GM06990 (cell line): ENCODE data around the gene TLR3.

Experiments
- DNase-seq: peaks from one replicate; pipeline ENCODE4 v3.0.0-alpha.2; 2011; ENCODE audit not compliant: insufficient read length; ENCODE audit errors: extremely low read depth
- H3K27me3 ChIP-seq: replicated peaks from 2 replicates; pipeline ENCODE4 v1.6.0; 2011; ENCODE audit warnings: low read length; ENCODE audit not compliant: control insufficient read depth, insufficient read depth
- H3K36me3 ChIP-seq: 2 replicates; pipeline ENCODE4 v1.5.1; 2011; ENCODE audit warnings: low read length; ENCODE audit not compliant: control insufficient read depth, insufficient read depth
- H3K4me3 ChIP-seq: replicated peaks from 2 replicates; pipeline ENCODE4 v1.5.1; 2011; ENCODE audit warnings: low read depth, mild to moderate bottlenecking, control low read depth, low read length
- TF ChIP-seq, protein P1 (sequence below): IDR thresholded peaks from 2 replicates; pipeline ENCODE4 v1.5.1; 2011; ENCODE audit warnings: low read length, control low read depth, mild to moderate bottlenecking, inconsistent platforms; ENCODE audit not compliant: insufficient read depth, poor library complexity, severe bottlenecking

The TLR3 gene

DNA sequence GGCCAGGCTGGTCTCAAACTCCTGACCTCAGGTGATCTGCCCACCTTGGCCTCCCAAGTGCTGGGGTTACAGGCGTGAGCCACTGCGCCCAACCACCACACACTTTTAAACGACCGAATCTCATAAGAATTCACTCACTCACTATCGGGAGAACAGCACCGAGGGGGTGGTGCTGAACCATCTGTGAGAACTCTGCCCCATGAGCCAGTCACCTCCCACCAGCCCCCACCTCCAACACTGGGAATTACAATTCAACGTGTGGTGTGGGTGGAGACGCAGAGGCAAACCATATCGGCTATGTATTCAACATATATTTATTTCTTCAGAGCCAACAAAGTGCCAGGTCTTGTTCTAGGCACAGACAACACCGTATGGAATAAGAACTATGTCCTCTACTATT, 3.6 kb downstream of the TLR3 start:
- Histone ChIP-seq H3K36me3 (no peaks in the 10 kb centered on the region), H3K4me3 (no peak overlapping the region), H3K27me3 (no peaks in the 10 kb centered on the region)
- TF ChIP-seq, protein P1, sequence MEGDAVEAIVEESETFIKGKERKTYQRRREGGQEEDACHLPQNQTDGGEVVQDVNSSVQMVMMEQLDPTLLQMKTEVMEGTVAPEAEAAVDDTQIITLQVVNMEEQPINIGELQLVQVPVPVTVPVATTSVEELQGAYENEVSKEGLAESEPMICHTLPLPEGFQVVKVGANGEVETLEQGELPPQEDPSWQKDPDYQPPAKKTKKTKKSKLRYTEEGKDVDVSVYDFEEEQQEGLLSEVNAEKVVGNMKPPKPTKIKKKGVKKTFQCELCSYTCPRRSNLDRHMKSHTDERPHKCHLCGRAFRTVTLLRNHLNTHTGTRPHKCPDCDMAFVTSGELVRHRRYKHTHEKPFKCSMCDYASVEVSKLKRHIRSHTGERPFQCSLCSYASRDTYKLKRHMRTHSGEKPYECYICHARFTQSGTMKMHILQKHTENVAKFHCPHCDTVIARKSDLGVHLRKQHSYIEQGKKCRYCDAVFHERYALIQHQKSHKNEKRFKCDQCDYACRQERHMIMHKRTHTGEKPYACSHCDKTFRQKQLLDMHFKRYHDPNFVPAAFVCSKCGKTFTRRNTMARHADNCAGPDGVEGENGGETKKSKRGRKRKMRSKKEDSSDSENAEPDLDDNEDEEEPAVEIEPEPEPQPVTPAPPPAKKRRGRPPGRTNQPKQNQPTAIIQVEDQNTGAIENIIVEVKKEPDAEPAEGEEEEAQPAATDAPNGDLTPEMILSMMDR, result no peak
- DNase-seq, result no peak

DNA sequence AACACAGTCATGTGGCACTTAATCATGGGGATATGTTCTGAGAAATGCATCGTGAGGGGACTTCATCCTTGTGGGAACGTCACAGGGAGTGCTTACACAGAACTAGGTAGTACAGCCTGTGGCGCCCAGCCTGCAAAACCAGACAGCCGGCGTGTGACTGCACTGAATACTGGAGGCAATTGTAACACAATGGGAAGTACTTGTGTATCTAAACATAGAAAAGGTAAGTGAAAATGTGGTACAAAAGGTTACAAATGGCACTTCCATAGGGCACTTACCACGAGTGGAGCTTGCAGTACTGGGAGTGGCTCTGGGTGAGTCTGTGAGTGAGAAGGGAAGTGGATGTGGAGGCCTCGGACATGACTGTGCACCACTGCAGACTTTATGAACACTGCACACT, 5.2 kb downstream of the TLR3 start:
- no peaks in the 10 kb centered on the region for H3K27me3 ChIP-seq
- H3K36me3 ChIP-seq, result no peaks in the 10 kb centered on the region
- TF ChIP-seq, protein P1, result no peak
- no peak for DNase-seq
- H3K4me3 ChIP-seq, result no peak overlapping the region

DNA sequence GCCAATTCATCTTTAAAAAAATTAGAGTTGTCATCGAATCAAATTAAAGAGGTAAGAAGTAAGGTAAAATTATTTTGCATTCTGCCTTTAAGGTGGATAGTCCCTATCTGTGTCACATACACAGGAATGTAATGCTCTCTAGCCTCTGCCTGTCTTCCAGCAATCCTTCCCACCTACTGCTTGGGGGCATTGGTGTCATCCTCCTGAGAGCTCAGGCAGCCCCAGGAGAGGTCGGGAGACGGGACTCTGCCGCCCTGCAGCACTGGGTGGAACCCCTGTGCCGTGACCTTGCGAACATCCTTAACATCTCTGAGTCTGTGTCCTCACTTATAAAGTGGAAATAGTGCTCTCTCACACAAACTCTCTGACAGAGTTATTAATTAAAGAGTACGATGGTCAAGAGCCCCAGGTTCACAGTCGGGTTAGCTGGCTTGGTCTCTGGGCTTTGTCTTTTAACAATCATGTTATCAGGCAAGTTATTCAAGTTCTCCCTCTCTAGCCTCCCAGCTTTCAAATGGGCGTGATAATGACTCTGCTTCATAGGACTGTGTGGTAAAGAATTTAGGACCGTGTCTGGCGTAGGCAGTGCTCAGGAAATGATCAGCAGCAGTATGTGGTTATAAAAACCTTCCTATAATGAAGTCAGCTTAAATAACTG, 10.2 kb downstream of the TLR3 start:
- H3K27me3 ChIP-seq, result no peaks in the 10 kb centered on the region
- no peaks in the 10 kb centered on the region for H3K36me3 ChIP-seq
- TF ChIP-seq, protein P1, result no peak
- H3K4me3 ChIP-seq, result no peak overlapping the region
- DNase-seq, result no peak

DNA sequence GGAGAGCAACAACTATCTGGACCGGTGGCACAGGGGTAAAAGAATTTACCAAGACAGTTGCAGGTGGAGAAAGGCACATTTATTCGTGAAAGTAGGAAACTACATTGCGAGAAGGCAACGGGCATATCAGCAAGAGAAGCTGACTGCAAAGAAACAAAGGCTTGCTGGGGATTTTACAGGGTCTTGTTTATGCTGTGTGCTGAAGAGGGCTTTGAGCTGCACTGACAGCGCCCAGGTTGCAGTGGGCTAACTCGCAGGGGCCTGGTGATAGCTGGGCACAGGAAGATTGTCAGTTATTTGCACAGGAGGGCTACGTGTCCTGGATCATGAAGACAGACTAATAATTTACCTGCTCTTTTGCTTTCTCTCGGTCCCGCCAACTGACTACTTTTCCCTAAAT, 10.7 kb downstream of the TLR3 start:
- H3K27me3 ChIP-seq, result no peaks in the 10 kb centered on the region
- no peak for DNase-seq
- TF ChIP-seq, protein P1, result no peak
- H3K36me3 ChIP-seq, result no peaks in the 10 kb centered on the region
- H3K4me3 ChIP-seq, result no peak overlapping the region

DNA sequence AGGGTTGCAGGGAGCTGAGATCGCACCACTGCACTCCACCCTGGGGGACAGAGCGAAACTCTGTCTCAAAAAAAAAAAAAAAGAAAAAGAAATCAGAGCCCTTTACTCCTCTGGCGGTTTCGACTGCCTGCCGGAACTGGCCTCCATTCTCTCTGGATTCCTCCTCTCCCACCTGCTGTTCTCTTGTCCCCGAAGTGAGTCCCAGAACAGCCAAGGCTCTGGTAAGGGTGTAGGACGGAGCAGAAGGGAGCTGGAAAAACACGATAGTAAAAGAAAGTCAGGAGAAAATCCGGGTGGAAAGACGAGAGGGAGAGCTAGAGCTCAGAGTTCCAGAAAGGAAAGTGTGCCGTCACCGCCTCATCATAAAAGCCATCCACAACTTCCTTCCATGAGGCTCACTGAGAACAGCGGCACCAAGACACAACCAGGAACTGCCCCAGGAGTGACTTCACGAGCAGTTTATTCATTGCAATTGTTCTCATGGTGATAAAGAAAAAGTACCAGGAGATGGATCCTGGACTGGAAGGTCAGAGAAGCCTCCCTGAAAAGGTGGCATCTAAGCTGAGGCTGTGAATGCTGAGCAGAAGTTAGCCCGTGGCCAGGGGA, 12.3 kb downstream of the TLR3 start:
- Histone ChIP-seq H3K27me3 (no peaks in the 10 kb centered on the region), H3K4me3 (no peak overlapping the region), H3K36me3 (no peaks in the 10 kb centered on the region)
- TF ChIP-seq, protein P1, result no peak
- no peak for DNase-seq

DNA sequence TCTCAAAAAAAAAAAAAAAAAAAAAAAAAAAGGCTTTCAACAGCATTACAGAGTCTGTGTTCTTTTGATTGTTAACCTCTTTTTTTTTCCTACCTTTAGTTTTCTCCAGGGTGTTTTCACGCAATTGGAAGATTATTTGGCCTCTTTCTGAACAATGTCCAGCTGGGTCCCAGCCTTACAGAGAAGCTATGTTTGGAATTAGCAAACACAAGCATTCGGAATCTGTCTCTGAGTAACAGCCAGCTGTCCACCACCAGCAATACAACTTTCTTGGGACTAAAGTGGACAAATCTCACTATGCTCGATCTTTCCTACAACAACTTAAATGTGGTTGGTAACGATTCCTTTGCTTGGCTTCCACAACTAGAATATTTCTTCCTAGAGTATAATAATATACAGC, 13.3 kb downstream of the TLR3 start:
- TF ChIP-seq, protein P1, result no peak
- H3K36me3 ChIP-seq, result no peaks in the 10 kb centered on the region
- no peak overlapping the region for H3K4me3 ChIP-seq
- no peaks in the 10 kb centered on the region for H3K27me3 ChIP-seq
- DNase-seq, result no peak
